Measurements from ENCODE around the gene QSOX2.

Gene QSOX2

DNA sequence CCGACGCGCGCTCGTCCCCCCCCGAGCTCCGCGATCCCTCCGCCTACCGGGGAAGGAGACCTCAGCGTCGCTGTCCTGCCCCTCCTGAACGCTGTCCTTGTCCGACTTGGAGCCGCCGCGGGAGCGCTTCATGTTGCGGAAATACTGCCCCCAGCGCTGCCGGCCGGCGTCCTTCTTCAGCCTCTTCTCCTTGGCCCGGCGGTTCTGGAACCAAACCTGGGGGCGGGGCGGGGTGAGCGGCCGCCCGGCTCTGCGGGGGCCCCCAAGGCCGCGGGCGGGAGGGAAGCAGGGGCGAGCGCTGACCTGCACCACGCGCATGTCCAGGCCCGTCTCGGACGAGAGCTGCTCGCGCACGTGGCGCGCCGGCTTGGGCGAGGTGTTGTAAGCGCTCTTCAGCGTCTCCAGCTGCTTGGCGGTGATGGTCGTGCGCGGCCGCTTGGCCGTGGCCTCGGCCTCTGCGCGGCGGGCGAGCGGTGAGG, 47.0 kb downstream of the QSOX2 start:
- Mint-ChIP-seq H3K9me3 (no peaks in the 10 kb centered on the region), H3K27me3 (peaks cover 77% of the 10 kb centered on the region), H3K36me3 (ENCODE audit: low read depth) (no peaks in the 10 kb centered on the region), H3K4me1 (ENCODE audit: low read depth) (peaks cover 8% of the 10 kb centered on the region), H3K27ac (no peak overlapping the region), H3K4me3 (no peak overlapping the region)
- DNase-seq = no peak

DNA sequence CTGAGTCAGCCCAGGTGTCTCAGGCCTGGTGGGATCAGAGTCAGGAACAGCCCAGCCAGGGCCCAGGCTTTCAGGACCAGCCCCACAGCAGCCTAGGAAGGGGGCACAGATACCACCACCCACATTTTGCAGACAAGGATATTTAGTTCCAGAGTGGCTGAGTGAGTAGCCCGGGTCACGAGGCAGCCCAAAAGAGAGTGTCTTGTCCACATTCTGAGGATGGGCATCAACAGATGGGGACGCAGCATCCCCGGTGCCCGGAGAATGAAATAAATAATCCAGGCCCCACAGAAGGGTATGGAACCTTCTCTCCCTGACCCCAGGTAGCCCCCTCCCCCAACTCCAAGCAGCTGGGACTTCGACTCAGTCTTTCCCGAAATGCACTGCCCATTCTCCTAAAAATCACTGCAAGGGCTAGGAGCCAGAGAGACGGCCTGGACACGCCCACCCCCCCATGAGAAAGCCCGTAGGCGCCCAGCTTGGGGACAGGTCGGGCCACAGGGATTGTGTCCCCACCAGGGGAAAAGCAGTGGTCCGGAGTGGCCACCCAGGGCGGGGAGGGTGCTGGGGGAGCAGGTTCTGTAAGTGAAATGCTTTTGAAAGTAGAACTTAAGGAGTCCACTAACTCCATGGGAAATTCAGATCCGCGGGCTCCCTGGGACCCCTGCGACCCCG, 47.5 kb downstream of the QSOX2 start:
- no peak overlapping the region for H3K4me3 Mint-ChIP-seq
- no peaks in the 10 kb centered on the region for H3K36me3 Mint-ChIP-seq (ENCODE audit: low read depth)
- peaks cover 8% of the 10 kb centered on the region for H3K4me1 Mint-ChIP-seq (ENCODE audit: low read depth)
- no peak for DNase-seq
- H3K9me3 Mint-ChIP-seq = no peaks in the 10 kb centered on the region
- peaks cover 72% of the 10 kb centered on the region for H3K27me3 Mint-ChIP-seq
- H3K27ac Mint-ChIP-seq = no peak overlapping the region

- no peaks in the 10 kb centered on the region for H3K36me3 Mint-ChIP-seq (ENCODE audit: low read depth)
- H3K27ac Mint-ChIP-seq = no peak overlapping the region
- H3K4me1 Mint-ChIP-seq (ENCODE audit: low read depth) = peaks cover 8% of the 10 kb centered on the region
- DNase-seq = no peak
- H3K9me3 Mint-ChIP-seq = no peaks in the 10 kb centered on the region
- no peak overlapping the region for H3K4me3 Mint-ChIP-seq
- H3K27me3 Mint-ChIP-seq = peaks cover 71% of the 10 kb centered on the region
Measured at GRCh38 chr9:136197084-136197875, 48.3 kb downstream of the QSOX2 start.

DNA sequence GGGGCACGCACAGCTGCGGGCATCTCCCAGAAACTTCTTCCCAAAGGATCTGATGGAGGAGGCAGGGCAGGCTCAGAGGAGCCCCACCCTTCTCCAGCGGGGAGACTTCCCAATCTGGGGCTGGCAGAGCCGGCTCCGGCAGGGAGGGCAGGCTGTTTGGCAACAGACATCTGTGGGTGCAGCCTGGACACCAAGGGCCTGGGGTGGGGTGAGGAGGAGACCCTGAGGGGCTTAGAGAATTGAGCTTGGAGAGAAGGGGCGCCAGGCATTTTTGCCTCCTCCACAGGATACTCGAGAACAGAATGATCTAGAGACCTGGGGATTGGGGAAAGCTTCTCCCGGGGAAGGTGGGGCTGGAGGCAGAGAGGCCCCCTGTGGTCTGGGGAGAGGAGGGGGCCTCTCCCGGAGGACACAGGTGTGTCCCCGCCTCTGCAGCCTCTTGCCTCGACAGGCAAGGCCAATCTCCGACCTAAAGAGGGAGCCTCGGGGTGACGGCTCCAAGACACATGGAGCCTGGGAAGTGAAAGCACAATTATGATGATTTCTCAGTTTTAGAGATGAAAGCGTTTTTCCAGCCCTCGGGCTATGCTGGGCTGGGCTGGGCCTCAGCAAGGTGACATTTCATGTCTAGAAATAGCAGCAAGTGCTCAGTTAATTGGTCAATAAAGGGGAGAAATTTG, 49.1 kb downstream of the QSOX2 start:
- H3K9me3 Mint-ChIP-seq = no peaks in the 10 kb centered on the region
- H3K4me3 Mint-ChIP-seq = no peak overlapping the region
- DNase-seq = no peak
- H3K4me1 Mint-ChIP-seq (ENCODE audit: low read depth) = peaks cover 8% of the 10 kb centered on the region
- no peak overlapping the region for H3K27ac Mint-ChIP-seq
- H3K27me3 Mint-ChIP-seq = peaks cover 74% of the 10 kb centered on the region
- no peaks in the 10 kb centered on the region for H3K36me3 Mint-ChIP-seq (ENCODE audit: low read depth)

DNA sequence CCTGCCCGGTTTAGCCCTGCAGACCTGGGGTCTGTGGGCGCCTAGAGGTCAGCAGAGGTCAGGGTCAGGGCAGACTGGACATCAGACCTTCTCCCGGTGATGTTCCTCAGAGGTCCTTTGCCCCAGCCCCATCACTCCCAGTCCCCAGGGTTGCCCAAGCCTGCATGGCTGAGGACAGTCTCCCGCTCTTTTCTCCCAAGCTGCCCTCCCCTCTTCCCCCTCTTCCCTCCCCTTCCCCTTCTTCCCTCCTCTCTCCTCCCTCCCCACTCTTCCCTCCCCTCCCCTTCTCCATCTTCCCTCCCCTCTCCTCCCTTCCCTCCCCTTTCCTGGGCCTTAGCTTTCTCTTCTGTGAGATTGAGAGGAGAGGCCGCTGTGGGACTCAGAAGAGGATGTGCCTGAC, 51.1 kb downstream of the QSOX2 start:
- H3K36me3 Mint-ChIP-seq (ENCODE audit: low read depth) = no peaks in the 10 kb centered on the region
- H3K9me3 Mint-ChIP-seq = no peaks in the 10 kb centered on the region
- DNase-seq = no peak
- H3K4me3 Mint-ChIP-seq = no peak overlapping the region
- H3K27me3 Mint-ChIP-seq = peaks cover 74% of the 10 kb centered on the region
- H3K4me1 Mint-ChIP-seq (ENCODE audit: low read depth) = peaks cover 8% of the 10 kb centered on the region
- H3K27ac Mint-ChIP-seq = no peak overlapping the region

GRCh38 chr9:136193891-136194279, 51.7 kb downstream of the QSOX2 start:
- DNase-seq = no peak
- Mint-ChIP-seq H3K27me3 (peaks cover 73% of the 10 kb centered on the region), H3K4me3 (no peak overlapping the region), H3K36me3 (ENCODE audit: low read depth) (no peaks in the 10 kb centered on the region), H3K9me3 (no peaks in the 10 kb centered on the region), H3K27ac (no peak overlapping the region), H3K4me1 (ENCODE audit: low read depth) (peaks cover 8% of the 10 kb centered on the region)

DNA sequence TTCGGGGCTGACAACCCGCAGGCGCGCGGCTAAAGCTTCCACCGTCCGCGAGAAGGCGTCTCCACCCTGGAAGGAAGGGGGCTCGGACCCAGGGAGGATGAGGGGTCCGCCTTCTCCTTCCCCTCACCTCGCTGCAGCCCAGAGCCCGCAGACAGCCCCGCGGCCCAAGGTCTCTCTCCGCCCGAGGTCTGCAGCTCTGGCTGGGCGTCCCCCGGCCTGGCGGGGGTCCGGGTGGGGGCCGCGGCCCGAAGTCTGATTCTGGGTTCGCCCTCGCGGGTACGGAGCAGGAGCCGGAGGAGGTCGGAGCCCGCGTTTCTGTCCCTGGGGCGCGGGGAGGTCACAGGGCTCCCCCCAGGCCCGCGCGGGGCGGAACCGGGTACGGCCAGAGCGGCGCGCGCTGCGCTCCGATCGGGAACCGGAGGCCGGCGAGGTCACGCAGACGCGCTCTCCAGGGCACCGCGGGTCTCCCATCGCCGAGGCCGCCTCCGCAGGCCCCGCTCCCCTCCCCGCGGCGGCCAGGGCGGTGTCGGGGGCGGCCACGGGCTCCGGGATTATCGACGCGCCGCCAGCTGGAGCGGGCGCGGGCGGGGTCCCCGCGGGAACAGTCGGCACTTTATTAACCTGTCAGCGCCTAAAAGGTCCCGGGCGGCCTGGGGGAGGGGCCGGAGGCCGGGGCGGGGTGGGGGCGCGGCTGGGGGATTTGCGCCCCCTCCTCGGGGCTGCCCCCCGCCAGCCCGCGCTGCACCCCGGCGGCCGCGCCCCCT, 52.3 kb downstream of the QSOX2 start:
- Mint-ChIP-seq H3K4me3 (no peak overlapping the region), H3K9me3 (no peaks in the 10 kb centered on the region), H3K27me3 (peaks cover 70% of the 10 kb centered on the region), H3K27ac (no peak overlapping the region), H3K4me1 (ENCODE audit: low read depth) (peaks cover 8% of the 10 kb centered on the region), H3K36me3 (ENCODE audit: low read depth) (no peaks in the 10 kb centered on the region)
- DNase-seq = no peak

- no peak overlapping the region for H3K27ac Mint-ChIP-seq
- no peaks in the 10 kb centered on the region for H3K9me3 Mint-ChIP-seq
Measured at GRCh38 chr9:136192289-136193126, 53.1 kb downstream of the QSOX2 start.

DNA sequence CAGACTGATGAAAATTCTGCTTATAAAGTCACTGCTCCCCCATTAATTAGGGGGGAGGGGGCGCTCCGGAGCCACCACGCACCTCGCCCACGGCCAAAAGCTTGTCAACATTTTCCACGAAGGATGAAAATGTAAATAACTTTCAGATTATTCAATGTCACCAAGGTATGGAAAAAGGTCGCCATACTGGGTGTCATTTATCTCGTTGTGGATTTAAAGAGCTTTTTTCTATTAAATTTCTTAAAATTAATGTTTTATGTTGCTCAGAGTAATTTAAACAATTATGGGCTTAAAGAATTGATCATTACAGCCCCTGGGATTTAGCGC, 53.7 kb downstream of the QSOX2 start:
- Mint-ChIP-seq H3K9me3 (no peaks in the 10 kb centered on the region), H3K27me3 (peaks cover 70% of the 10 kb centered on the region), H3K27ac (no peak overlapping the region), H3K4me1 (ENCODE audit: low read depth) (peaks cover 8% of the 10 kb centered on the region), H3K4me3 (no peak overlapping the region), H3K36me3 (ENCODE audit: low read depth) (no peaks in the 10 kb centered on the region)
- no peak for DNase-seq

More at GRCh38 chr9:136192289-136193126, 53.1 kb downstream of the QSOX2 start:
- Mint-ChIP-seq H3K4me3 (no peak overlapping the region), H3K36me3 (ENCODE audit: low read depth) (no peaks in the 10 kb centered on the region), H3K4me1 (ENCODE audit: low read depth) (peaks cover 8% of the 10 kb centered on the region), H3K27me3 (peaks cover 69% of the 10 kb centered on the region)
- no peak for DNase-seq

GRCh38 chr9:136191099-136191959, 54.3 kb downstream of the QSOX2 start:
- H3K9me3 Mint-ChIP-seq = no peaks in the 10 kb centered on the region
- no peak for DNase-seq
- no peaks in the 10 kb centered on the region for H3K36me3 Mint-ChIP-seq (ENCODE audit: low read depth)
- peaks cover 3% of the 10 kb centered on the region for H3K4me1 Mint-ChIP-seq (ENCODE audit: low read depth)
- no peak overlapping the region for H3K27ac Mint-ChIP-seq
- H3K4me3 Mint-ChIP-seq = no peak overlapping the region
- peaks cover 70% of the 10 kb centered on the region for H3K27me3 Mint-ChIP-seq

DNA sequence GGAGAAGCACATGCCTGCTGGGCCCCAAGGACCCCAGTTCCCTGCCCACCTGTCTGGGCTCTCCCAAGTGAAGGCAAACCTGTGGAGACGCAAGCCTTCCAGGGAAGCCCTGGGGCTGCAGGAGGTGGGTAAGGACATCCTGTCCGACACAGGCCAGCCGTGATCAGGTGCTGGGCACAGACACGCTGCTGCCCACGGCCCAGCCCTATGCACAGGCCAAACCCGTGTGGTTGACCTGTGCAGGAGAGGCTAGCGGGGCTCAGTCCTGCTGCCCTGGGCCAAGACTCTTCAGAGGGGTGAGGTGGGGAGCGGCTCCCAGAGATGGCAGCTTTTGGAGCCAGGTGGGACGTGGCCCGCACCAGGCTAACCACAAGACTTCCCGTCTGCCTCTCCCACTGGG, 55.0 kb downstream of the QSOX2 start:
- Mint-ChIP-seq H3K27me3 (peaks cover 66% of the 10 kb centered on the region), H3K9me3 (no peaks in the 10 kb centered on the region), H3K36me3 (ENCODE audit: low read depth) (no peaks in the 10 kb centered on the region), H3K4me1 (ENCODE audit: low read depth) (no peaks in the 10 kb centered on the region), H3K4me3 (no peak overlapping the region), H3K27ac (no peak overlapping the region)
- DNase-seq = no peak

GRCh38 chr9:136190237-136190601, 55.4 kb downstream of the QSOX2 start:
- no peaks in the 10 kb centered on the region for H3K36me3 Mint-ChIP-seq (ENCODE audit: low read depth)
- no peak for DNase-seq
- H3K9me3 Mint-ChIP-seq = no peaks in the 10 kb centered on the region
- no peaks in the 10 kb centered on the region for H3K4me1 Mint-ChIP-seq (ENCODE audit: low read depth)
- peaks cover 67% of the 10 kb centered on the region for H3K27me3 Mint-ChIP-seq
- H3K27ac Mint-ChIP-seq = no peak overlapping the region
- H3K4me3 Mint-ChIP-seq = no peak overlapping the region
